HG03378 (cell line): ENCODE measurements around the gene NOL4L.

ENCODE experiments used
- ATAC-seq: cut with Tn5 transposase; IDR thresholded peaks from one replicate; pipeline ENCODE4 v1.9.1; 2021; ENCODE audit warnings: mild to moderate bottlenecking, moderate library complexity; ENCODE audit not compliant: unreplicated experiment

NOL4L gene

GRCh38 chr20:32563311-32564272 is 21.5 kb downstream of the NOL4L start:
- no peak for ATAC-seq

GRCh38 chr20:32562495-32562911 is 22.6 kb downstream of the NOL4L start:
- no peak for ATAC-seq

GRCh38 chr20:32560989-32561830 is 23.9 kb downstream of the NOL4L start:
- ATAC-seq, result no peak

GRCh38 chr20:32560482-32560988 is 24.6 kb downstream of the NOL4L start:
- no peak for ATAC-seq

GRCh38 chr20:32559753-32560380 is 25.3 kb downstream of the NOL4L start:
- ATAC-seq, result no peak

- ATAC-seq, result no peak
Observed at GRCh38 chr20:32559205-32559752, 25.9 kb downstream of the NOL4L start.

- ATAC-seq, result no peak
Observed at GRCh38 chr20:32558526-32558925, 26.6 kb downstream of the NOL4L start.

GRCh38 chr20:32557319-32557718 is 27.8 kb downstream of the NOL4L start:
- no peak for ATAC-seq

- ATAC-seq, result no peak
Observed at GRCh38 chr20:32556312-32557184, 28.6 kb downstream of the NOL4L start.

GRCh38 chr20:32555584-32555983 is 29.5 kb downstream of the NOL4L start:
- ATAC-seq, result no peak

GRCh38 chr20:32554965-32555289 is 30.2 kb downstream of the NOL4L start:
- no peak for ATAC-seq

- ATAC-seq, result no peak
Observed at GRCh38 chr20:32553618-32554017, 31.5 kb downstream of the NOL4L start.

- no peak for ATAC-seq
Observed at GRCh38 chr20:32551693-32552092, 33.4 kb downstream of the NOL4L start.

- ATAC-seq, result no peak
Observed at GRCh38 chr20:32549842-32550241, 35.3 kb downstream of the NOL4L start.

- ATAC-seq, result no peak
Observed at GRCh38 chr20:32547753-32548034, 37.4 kb downstream of the NOL4L start.

- no peak for ATAC-seq
Observed at GRCh38 chr20:32546918-32547752, 38.0 kb downstream of the NOL4L start.

GRCh38 chr20:32544893-32545840 is 40.0 kb downstream of the NOL4L start:
- ATAC-seq, result no peak

- ATAC-seq, result no peak
Observed at GRCh38 chr20:32544260-32544722, 40.8 kb downstream of the NOL4L start.
